Measurements from ENCODE around the gene RAET1G.
"Not testable (repeated sequence)": the region's sequence is repeated elsewhere in the genome, so short reads cannot be mapped to it uniquely, and the experiment has no call there.

Gene RAET1G

GRCh38 chr6:149891864-149892263 is 31.1 kb downstream of the RAET1G start:
- DNase-seq = not testable (repeated sequence)

GRCh38 chr6:149891259-149891658 is 31.7 kb downstream of the RAET1G start:
- no peak for DNase-seq

DNA sequence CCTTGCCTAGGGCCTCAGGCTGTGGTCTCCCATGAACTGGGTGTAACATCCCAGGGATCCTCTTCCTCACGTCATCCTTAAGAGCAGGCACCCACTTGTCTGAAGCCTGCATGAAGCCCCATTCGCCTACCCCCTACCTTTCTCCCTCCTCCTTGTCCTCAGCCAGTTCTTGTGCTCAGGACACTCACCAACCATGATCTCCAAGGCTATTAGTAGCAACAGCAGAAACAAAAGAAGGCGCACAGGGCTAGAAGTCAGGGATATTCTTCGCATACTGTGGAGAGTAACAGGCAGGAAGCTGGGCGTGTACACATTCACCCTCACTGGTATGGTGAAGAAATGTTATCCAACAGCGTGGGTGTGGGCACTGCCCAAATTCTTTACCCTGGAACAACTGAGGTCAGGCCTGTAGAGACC is 32.3 kb downstream of the RAET1G start:
- no peak for DNase-seq

GRCh38 chr6:149889326-149889725 is 33.6 kb downstream of the RAET1G start:
- no peak for DNase-seq

DNA sequence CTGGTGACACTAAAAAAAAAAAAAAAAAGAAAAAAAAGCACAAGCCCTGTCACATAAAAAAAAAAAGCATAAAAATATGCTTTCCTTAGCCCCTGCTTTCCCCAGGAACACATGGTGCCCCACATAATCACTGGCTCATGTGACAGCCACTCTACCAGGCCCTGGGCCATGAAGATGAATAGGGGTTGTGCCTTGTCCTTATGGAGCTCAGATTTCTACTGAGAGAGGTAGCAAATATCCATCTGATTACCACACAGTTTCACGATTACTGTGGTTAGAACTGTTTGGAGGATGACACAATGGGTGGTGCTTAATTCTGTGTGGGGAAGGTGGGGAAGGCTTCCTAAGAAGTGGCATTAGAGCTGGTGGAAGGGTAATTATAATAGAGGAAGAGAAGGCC is 34.3 kb downstream of the RAET1G start:
- DNase-seq = no peak

DNA sequence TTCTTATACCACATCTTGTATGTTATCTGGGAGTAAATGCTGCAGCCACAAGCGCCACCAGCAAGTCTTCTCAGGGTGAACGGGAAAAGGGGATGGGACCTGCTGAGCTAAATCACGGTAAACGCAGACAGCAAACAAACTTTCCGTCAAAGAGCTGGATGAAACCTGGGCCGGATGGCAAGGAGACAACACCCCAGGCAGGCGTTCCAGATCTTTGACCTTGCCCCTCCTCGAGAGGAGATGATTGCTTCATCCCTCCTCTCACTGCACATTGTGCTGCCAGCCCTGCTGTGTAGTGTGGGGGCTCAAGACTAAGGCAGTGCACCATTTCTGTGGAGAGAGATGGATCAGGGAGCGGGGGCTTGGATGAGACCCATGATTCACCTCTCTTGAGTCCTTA is 34.8 kb downstream of the RAET1G start:
- DNase-seq = no peak

- DNase-seq = no peak
Measured at GRCh38 chr6:149887343-149887742, 35.6 kb downstream of the RAET1G start.

DNA sequence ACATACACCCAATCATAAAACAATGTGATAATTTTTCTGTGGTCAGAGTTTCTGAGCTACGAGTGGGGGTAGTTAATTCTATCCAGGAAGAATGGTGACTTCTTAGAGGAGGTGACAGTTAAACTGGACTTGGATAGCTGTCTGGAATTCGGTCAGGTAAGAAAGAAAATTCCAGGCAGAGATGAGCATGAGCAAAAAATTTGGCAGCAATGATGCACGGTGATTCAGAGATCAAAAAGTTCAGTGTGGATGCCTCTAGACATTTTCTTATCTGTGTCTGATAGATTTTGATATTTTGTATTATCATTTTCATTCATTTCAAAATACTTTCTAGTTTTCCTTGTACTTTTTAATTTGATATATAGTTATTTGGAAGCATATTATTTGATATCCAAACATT is 37.0 kb downstream of the RAET1G start:
- DNase-seq = no peak

DNA sequence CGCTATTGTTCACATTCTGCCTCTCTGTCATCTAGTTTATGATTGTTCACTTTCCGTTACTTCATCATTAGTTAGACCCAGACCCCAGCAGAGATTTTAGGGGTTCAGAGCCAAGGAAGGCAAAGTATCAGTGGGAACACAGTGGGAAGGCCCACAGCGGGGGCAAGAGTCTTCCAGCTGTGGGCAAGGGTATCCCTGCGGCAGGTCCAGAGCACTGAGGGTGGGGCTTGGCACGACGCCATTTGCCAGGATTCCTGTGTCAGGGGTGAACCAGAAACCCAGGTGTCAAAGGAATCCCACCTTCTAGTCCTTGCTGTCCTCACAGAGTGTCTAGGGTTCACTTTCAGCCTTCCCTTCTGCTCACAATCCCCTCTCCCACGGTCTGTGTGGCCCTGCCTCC is 38.3 kb downstream of the RAET1G start:
- no peak for DNase-seq

DNA sequence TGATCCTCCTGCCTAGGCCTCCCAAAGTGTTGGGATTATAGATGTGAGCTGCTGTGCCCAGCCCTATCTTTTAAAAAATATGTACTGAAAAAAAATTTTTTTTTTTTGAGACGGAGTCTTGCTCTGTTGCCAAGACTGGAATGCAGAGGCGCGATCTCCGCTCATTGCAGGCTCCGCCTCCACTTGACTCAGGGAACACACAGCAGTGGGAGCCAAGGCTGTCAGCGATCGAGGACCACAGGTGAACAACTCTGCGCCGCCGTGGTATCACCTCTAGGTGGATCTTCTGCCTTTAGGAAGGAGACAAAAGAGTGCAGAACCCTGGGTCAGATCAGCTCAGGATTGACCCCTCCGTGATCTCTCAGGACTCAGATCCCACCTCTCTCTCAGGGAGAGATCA is 38.7 kb downstream of the RAET1G start:
- no peak for DNase-seq

- DNase-seq = no peak
Measured at GRCh38 chr6:149881860-149882259, 41.1 kb downstream of the RAET1G start.

- DNase-seq = no peak
Measured at GRCh38 chr6:149881066-149881766, 41.7 kb downstream of the RAET1G start.

GRCh38 chr6:149877659-149878058 is 45.3 kb downstream of the RAET1G start:
- DNase-seq = no peak

GRCh38 chr6:149876241-149876933 is 46.5 kb downstream of the RAET1G start:
- DNase-seq = no peak

- DNase-seq = no peak
Measured at GRCh38 chr6:149872233-149872632, 50.7 kb downstream of the RAET1G start.

DNA sequence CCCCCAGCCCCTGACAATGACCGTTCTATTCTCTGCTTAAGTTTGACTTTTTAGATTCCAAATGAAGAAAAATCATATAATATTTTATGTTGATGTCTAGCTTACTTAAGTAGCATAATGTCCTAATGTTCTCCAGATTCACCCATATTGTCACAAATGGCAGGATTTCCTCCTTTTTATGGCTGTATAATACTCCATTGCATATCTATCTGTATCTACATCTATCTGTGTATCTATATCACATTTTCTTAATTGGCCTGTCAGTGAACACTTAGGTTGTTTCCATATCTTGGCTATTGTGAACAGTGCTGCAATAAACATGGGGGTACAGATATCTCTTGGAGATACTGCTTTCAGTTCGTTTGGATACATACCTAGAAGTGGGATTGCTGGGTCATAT is 51.7 kb downstream of the RAET1G start:
- DNase-seq = no peak

- no peak for DNase-seq
Measured at GRCh38 chr6:149869275-149869892, 53.5 kb downstream of the RAET1G start.

GRCh38 chr6:149867876-149868640 is 54.9 kb downstream of the RAET1G start:
- DNase-seq = no peak
